ENCODE results near the gene ANGPT4. TPM values are rescaled to one million over a fixed set of nuclear protein-coding genes. Genes with fewer than 3 reads are reported as not detected.

ANGPT4 gene, protein sequence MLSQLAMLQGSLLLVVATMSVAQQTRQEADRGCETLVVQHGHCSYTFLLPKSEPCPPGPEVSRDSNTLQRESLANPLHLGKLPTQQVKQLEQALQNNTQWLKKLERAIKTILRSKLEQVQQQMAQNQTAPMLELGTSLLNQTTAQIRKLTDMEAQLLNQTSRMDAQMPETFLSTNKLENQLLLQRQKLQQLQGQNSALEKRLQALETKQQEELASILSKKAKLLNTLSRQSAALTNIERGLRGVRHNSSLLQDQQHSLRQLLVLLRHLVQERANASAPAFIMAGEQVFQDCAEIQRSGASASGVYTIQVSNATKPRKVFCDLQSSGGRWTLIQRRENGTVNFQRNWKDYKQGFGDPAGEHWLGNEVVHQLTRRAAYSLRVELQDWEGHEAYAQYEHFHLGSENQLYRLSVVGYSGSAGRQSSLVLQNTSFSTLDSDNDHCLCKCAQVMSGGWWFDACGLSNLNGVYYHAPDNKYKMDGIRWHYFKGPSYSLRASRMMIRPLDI
- total RNA-seq (2014; rRNA removed; shearing (Covaris generic); ENCODE audit: low replicate concordance) = not detected in 2 replicates

DNA sequence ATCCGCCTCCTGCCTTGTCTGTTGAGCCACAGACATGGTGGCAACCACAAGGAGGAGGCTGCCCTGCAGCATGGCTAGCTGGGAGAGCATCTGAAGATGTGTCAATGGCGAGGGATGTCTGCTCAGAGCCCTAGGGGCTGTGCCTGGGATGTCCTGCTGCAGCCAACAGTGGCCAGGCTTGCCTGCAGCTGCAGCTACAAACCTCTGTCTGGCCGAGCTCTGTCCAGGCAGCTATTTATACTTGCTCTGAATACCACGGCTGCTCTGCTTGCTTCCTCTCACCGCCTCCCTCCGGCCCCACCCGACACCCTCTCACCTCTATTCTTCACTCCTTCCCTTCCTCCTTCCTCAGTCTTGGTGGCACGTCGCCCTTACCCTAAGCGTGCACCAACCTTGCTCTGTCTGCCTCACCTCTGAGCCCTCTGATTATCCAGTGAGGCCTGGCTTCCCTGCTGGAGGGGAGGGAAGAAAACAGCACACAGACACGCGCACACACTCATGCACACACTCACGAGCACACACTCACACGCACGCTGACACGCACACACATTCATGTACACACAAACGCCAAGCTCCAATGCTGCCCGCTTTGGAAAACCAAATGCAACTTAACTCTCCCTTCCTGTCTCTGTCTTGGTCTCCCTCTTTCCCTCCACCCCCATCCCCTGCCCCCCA, at the start of gene ANGPT4:
Gene ANGPT4, minus strand, starts transcription at position 210 of the 675 bp plus-strand sequence. Its CDS starts 120 bp downstream, at position 90.
- no peaks in the 10 kb centered on the region for H3K9me3 ChIP-seq (ENCODE audit: low read length)
- H3K9me2 ChIP-seq (replicated peaks; ENCODE audit: insufficient read depth, low read length) = no peaks in the 10 kb centered on the region
- no peaks in the 10 kb centered on the region for H3K4me1 ChIP-seq (ENCODE audit: low read length)
- H3K4me2 ChIP-seq (ENCODE audit: low read depth, low read length, poor library complexity, severe bottlenecking) = no peak within 1 kb of the TSS
- no peaks in the 10 kb centered on the region for H4K20me1 ChIP-seq (ENCODE audit: insufficient read depth, low read depth, low read length)
- no peak for DNase-seq
- H2AFZ ChIP-seq (ENCODE audit: low read length) = no peak within 1 kb of the TSS
- H3K27ac ChIP-seq (ENCODE audit: low read length) = no peak within 1 kb of the TSS
- H3K9ac ChIP-seq (ENCODE audit: low read length) = no peak within 1 kb of the TSS
- H3K36me3 ChIP-seq (ENCODE audit: insufficient read depth, low read length) = no peaks in the 10 kb centered on the region
- no peaks in the 10 kb centered on the region for H3K79me2 ChIP-seq (ENCODE audit: low read length)
- no peaks in the 10 kb centered on the region for H3K27me3 ChIP-seq (ENCODE audit: low read length)
- H3K4me3 ChIP-seq (ENCODE audit: low read length) = no peak within 1 kb of the TSS

DNA sequence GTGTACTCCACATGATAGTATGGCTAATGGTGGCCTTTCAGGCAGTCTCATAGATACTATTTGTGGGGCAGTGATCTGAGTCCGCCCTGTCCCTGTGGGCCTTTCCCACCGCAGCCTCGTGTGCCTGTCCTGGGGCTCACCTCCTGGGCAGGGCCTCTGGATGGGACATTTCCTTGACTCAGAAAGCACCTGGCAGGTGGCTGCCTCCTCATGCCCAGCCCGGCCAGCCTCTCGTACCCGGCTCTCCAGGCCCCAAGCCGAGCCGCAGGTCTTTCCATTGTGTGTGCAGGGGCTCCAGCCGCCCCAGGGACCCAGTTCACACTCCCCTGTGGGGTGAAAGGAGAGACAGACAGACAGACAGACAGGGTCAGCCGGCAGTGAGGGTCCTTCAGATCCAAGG, 47.7 kb upstream of the ANGPT4 start:
- no peak overlapping the region for H3K27ac ChIP-seq (ENCODE audit: low read length)
- H3K9ac ChIP-seq (ENCODE audit: low read length) = no peak overlapping the region
- H3K79me2 ChIP-seq (ENCODE audit: low read length) = no peaks in the 10 kb centered on the region
- H3K4me3 ChIP-seq (ENCODE audit: low read length) = no peak overlapping the region
- H4K20me1 ChIP-seq (ENCODE audit: insufficient read depth, low read depth, low read length) = no peaks in the 10 kb centered on the region
- no peak for DNase-seq
- no peak overlapping the region for H3K4me2 ChIP-seq (ENCODE audit: low read depth, low read length, poor library complexity, severe bottlenecking)
- no peaks in the 10 kb centered on the region for H3K4me1 ChIP-seq (ENCODE audit: low read length)
- no peaks in the 10 kb centered on the region for H3K9me3 ChIP-seq (ENCODE audit: low read length)
- no peaks in the 10 kb centered on the region for H3K27me3 ChIP-seq (ENCODE audit: low read length)
- no peak overlapping the region for H2AFZ ChIP-seq (ENCODE audit: low read length)
- no peaks in the 10 kb centered on the region for H3K9me2 ChIP-seq (replicated peaks; ENCODE audit: insufficient read depth, low read length)
- H3K36me3 ChIP-seq (ENCODE audit: insufficient read depth, low read length) = no peaks in the 10 kb centered on the region

DNA sequence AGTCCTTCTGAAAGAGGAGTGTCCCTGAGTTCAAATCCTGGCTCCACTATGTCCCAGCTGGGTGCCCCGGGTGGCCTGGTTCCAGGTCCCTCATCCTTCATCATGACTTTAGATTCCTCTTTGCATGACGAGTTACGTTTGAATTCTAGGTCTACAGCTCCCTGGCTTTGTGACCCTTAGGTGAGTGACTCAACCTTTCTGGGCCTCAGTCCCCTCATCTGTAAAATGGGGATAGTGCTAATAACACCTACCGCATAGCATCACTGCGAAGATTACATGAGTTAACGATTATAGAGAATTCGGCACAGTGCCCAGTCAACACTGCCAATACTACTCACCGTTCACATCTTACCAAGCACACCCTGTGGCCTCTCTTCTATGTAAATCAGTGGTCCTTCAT, 46.5 kb upstream of the ANGPT4 start:
- H3K9ac ChIP-seq (ENCODE audit: low read length) = no peak overlapping the region
- DNase-seq = no peak
- no peaks in the 10 kb centered on the region for H3K79me2 ChIP-seq (ENCODE audit: low read length)
- no peaks in the 10 kb centered on the region for H3K4me1 ChIP-seq (ENCODE audit: low read length)
- no peaks in the 10 kb centered on the region for H3K36me3 ChIP-seq (ENCODE audit: insufficient read depth, low read length)
- H3K9me3 ChIP-seq (ENCODE audit: low read length) = no peaks in the 10 kb centered on the region
- H3K4me2 ChIP-seq (ENCODE audit: low read depth, low read length, poor library complexity, severe bottlenecking) = no peak overlapping the region
- no peaks in the 10 kb centered on the region for H3K9me2 ChIP-seq (replicated peaks; ENCODE audit: insufficient read depth, low read length)
- H3K4me3 ChIP-seq (ENCODE audit: low read length) = no peak overlapping the region
- H3K27me3 ChIP-seq (ENCODE audit: low read length) = no peaks in the 10 kb centered on the region
- no peak overlapping the region for H3K27ac ChIP-seq (ENCODE audit: low read length)
- no peak overlapping the region for H2AFZ ChIP-seq (ENCODE audit: low read length)
- H4K20me1 ChIP-seq (ENCODE audit: insufficient read depth, low read depth, low read length) = no peaks in the 10 kb centered on the region

DNA sequence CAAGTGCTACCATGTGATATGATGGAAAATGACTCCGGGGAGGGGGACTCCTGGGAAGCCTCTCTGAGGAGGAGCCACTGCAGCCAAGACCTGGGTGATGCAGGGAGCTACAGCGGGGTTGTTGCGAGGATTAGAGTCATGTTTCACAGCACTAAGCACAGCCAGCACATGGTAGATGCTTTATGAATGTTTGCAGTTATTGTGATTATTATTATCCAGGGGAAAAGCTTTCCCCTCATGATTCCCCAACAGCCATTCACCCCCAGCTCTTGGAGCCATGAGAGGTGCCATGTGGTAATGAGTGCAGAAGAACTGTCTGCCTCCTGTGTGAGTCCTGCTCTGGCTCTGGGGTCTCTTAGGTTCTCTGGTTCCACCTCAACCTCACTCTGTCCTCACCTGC, 46.1 kb upstream of the ANGPT4 start:
- no peaks in the 10 kb centered on the region for H3K4me1 ChIP-seq (ENCODE audit: low read length)
- H3K9ac ChIP-seq (ENCODE audit: low read length) = no peak overlapping the region
- H3K27ac ChIP-seq (ENCODE audit: low read length) = no peak overlapping the region
- H4K20me1 ChIP-seq (ENCODE audit: insufficient read depth, low read depth, low read length) = no peaks in the 10 kb centered on the region
- no peaks in the 10 kb centered on the region for H3K9me2 ChIP-seq (replicated peaks; ENCODE audit: insufficient read depth, low read length)
- H3K27me3 ChIP-seq (ENCODE audit: low read length) = no peaks in the 10 kb centered on the region
- H3K36me3 ChIP-seq (ENCODE audit: insufficient read depth, low read length) = no peaks in the 10 kb centered on the region
- no peaks in the 10 kb centered on the region for H3K9me3 ChIP-seq (ENCODE audit: low read length)
- H3K4me2 ChIP-seq (ENCODE audit: low read depth, low read length, poor library complexity, severe bottlenecking) = no peak overlapping the region
- no peak overlapping the region for H2AFZ ChIP-seq (ENCODE audit: low read length)
- no peaks in the 10 kb centered on the region for H3K79me2 ChIP-seq (ENCODE audit: low read length)
- no peak overlapping the region for H3K4me3 ChIP-seq (ENCODE audit: low read length)
- DNase-seq = no peak

DNA sequence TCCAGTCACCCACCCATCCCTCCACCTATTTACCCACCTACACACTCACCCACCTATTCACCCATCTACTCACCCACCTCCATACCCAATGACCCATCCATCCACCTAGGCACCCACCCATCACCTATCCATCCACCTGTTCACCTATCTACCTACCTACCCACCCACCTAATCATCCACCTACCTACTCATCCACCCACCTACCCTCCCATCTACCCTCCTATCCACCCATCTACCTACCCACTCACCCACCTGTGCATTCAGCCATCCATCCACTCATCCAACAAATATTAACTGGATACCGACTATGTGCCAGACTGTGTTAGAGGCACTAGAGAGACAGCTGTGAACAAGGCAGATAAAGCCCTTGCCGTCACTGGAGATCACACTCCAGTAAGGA, 45.6 kb upstream of the ANGPT4 start:
- H3K4me2 ChIP-seq (ENCODE audit: low read depth, low read length, poor library complexity, severe bottlenecking) = no peak overlapping the region
- no peak for DNase-seq
- H3K9me2 ChIP-seq (replicated peaks; ENCODE audit: insufficient read depth, low read length) = no peaks in the 10 kb centered on the region
- H3K4me1 ChIP-seq (ENCODE audit: low read length) = no peaks in the 10 kb centered on the region
- no peak overlapping the region for H2AFZ ChIP-seq (ENCODE audit: low read length)
- no peak overlapping the region for H3K27ac ChIP-seq (ENCODE audit: low read length)
- H3K9ac ChIP-seq (ENCODE audit: low read length) = no peak overlapping the region
- H4K20me1 ChIP-seq (ENCODE audit: insufficient read depth, low read depth, low read length) = no peaks in the 10 kb centered on the region
- no peaks in the 10 kb centered on the region for H3K36me3 ChIP-seq (ENCODE audit: insufficient read depth, low read length)
- H3K9me3 ChIP-seq (ENCODE audit: low read length) = no peaks in the 10 kb centered on the region
- no peaks in the 10 kb centered on the region for H3K79me2 ChIP-seq (ENCODE audit: low read length)
- H3K4me3 ChIP-seq (ENCODE audit: low read length) = no peak overlapping the region
- no peaks in the 10 kb centered on the region for H3K27me3 ChIP-seq (ENCODE audit: low read length)

DNA sequence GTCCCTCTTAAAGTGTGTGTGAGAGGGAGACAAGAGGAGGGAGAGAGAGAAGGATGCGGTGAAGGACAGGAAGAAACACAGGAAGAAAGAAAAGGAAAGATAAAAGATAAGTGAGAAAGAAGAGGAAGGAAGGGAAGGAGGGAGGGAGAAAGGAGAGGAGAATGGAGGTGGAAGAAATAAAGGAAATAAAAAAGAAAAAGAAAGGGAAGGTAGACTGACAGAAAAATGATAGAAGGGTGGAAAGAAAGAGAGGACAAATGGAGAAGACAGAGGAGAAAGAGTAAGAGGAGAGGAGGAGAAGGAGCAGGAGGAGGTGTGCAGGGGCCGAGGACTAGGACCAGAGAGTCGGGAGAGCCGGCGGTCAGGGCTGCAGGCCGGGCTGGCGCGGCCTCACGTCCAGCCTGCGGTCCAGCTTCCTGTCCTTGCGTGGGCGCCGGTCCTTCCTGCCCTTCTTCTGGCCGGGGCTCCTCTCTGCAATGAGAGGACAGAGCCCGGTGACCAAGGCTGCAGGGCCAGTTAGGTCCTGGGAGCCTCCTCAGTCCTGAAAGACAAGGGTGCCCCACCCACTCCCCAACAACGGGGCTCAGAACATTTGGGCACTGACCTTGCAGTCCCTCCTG, 44.0 kb upstream of the ANGPT4 start:
- Histone ChIP-seq H3K27ac (ENCODE audit: low read length) (no peak overlapping the region), H3K4me1 (ENCODE audit: low read length) (no peaks in the 10 kb centered on the region)

DNA sequence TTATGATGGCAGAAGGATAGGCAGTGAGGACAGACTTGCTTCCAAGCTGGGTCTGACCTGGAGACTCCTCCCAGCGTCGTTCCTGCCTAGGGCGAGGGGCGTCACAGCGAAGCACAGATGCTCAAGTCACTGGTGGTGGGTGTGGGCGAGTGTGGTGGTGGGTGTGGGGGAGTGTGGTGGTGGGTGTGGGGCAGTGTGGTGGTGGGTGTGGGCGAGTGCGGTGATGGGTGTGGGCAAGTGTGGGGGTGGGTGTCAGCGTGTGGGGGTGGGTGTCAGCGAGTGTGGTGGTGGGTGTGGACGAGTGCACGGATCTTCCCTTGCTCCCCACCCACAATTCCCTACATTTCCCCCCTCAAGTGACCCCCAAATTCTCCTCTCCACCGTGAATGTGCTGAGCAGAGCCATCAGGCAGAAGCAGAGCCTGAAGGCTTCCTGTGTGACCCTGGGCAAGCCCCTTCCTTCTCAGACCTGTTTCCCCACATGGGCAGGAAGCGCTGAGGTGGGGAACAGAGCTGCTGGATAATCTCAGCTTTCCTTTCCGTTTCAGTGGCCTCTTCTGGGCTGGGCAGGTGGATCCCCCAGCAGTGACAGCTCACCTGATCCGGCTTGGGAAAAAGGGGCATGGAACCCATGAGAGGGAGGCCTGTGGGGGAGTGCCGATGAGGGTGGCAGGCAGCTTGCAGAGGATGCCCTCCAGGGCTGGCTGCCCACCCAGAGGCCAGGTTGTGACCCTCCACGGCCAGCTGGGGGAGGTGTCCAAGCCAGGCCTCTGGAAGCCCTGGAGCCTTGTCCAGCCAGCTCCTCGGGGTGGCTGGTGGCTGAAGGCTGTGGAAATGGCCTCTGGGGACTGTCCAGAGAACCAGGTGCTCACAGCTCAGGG, 43.0 kb upstream of the ANGPT4 start:
- Histone ChIP-seq H3K36me3 (ENCODE audit: insufficient read depth, low read length) (no peaks in the 10 kb centered on the region), H3K4me1 (ENCODE audit: low read length) (no peaks in the 10 kb centered on the region), H3K9me2 (replicated peaks; ENCODE audit: insufficient read depth, low read length) (no peaks in the 10 kb centered on the region), H3K79me2 (ENCODE audit: low read length) (no peaks in the 10 kb centered on the region), H2AFZ (ENCODE audit: low read length) (no peak overlapping the region), H3K4me2 (ENCODE audit: low read depth, low read length, poor library complexity, severe bottlenecking) (no peak overlapping the region), H3K9me3 (ENCODE audit: low read length) (no peaks in the 10 kb centered on the region), H3K27ac (ENCODE audit: low read length) (no peak overlapping the region), H3K4me3 (ENCODE audit: low read length) (no peak overlapping the region), H4K20me1 (ENCODE audit: insufficient read depth, low read depth, low read length) (no peaks in the 10 kb centered on the region), H3K27me3 (ENCODE audit: low read length) (no peaks in the 10 kb centered on the region), H3K9ac (ENCODE audit: low read length) (no peak overlapping the region)
- DNase-seq = no peak

More for the DNA sequence above, 44.0 kb upstream of the ANGPT4 start:
- no peak for DNase-seq
- Histone ChIP-seq H3K9me2 (replicated peaks; ENCODE audit: insufficient read depth, low read length) (no peaks in the 10 kb centered on the region), H3K79me2 (ENCODE audit: low read length) (no peaks in the 10 kb centered on the region), H3K4me2 (ENCODE audit: low read depth, low read length, poor library complexity, severe bottlenecking) (no peak overlapping the region), H3K36me3 (ENCODE audit: insufficient read depth, low read length) (no peaks in the 10 kb centered on the region), H3K27me3 (ENCODE audit: low read length) (no peaks in the 10 kb centered on the region), H3K9me3 (ENCODE audit: low read length) (no peaks in the 10 kb centered on the region), H4K20me1 (ENCODE audit: insufficient read depth, low read depth, low read length) (no peaks in the 10 kb centered on the region), H3K9ac (ENCODE audit: low read length) (no peak overlapping the region), H3K4me3 (ENCODE audit: low read length) (no peak overlapping the region), H2AFZ (ENCODE audit: low read length) (no peak overlapping the region)
